Inflammatory macrophage treated with lipopolysaccharide for 1 hour (primary cell): ENCODE data around the gene KMT2C.

Experiments
- DNase-seq, 2 donors: peaks; one replicate each; pipeline ENCODE4 v3.0.0-alpha.2; 2020 to 2022

Gene KMT2C

DNA sequence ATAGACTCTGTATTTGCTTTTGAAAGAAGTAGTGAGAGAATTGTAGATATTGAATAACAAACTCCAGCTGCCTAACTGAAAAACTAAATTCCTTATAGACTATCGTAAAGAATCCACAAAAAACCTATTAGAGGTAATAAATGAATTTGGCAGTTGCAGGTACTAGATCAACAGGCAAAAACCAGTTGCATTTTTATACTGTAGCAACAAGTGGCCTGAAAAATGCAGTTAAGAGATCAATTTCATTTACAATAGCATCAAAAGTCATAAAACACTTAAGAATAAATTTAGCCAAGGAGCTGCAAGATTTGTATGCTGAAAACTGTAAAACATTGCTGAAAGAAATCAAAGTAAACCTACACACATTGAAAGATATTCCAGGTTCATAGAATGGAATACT, 340.0 kb downstream of the KMT2C start:
- no peak for DNase-seq

- no peak for DNase-seq
These were observed 342.1 kb downstream of the KMT2C start for GRCh38 chr7:152093717-152094116.

DNA sequence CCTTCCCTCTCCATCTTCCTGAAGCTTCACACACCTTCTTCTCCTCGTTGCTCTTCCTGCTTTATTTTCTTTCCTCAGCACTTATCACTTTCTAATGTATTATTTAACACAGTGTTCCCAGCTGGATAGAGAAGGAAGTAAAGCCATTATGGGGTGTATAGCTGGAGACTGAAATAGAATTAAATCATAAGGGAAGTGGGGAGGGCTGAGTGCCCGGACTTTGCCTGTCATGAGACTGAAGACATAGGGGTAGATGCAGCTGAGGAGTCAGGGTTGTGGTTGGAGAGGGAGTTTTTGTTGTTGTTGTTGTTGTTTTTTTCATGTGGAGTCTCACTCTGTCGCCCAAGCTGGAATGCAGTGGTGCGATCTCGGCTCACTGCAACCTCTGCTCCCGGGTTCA, 345.1 kb downstream of the KMT2C start:
- DNase-seq: peak in 1 of 2 donors; percentile 16

DNA sequence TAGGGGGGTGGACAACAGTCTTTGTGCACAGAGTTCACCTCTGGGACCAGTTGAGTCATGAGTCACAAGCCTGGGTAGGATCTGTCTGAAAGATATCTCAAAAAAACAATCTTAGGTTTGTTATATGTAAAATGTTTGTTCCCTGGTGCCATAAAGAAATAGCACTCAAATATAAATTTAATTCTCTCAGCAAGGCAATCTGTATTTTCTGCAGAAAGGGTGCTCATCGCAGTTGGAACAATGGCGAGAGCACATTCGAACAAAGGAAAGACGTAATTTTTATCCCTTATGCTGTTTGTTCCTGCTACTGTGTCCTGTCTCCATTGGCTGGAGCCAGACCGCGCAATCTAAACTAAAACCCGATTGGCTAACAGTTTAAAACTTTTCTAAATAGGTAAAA, 346.6 kb downstream of the KMT2C start:
- DNase-seq: no peak

GRCh38 chr7:152086513-152086912, 349.3 kb downstream of the KMT2C start:
- no peak for DNase-seq

DNA sequence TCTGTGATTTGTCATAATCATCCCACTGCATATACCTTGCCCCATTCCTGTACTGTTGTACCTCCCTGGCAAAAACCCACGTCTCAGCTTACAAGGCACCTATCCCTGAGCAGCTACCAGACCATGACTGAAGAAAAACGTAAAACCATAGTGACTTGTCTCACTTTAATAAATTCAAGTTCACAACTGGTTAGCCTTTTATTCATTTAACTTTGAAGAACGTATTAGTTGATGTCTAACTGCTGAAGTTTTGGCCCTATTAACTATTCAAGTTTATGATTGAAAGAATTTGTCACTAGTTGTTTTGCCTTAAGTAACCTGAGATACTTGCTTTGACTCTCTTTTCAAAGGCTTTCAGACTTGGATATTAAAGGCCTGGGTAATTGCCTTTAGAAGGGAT, 350.7 kb downstream of the KMT2C start:
- no peak for DNase-seq
